ENCODE data around the gene CDK5R1. TPM values are rescaled to one million over a fixed set of nuclear protein-coding genes. Genes with fewer than 3 reads are reported as not detected.

Gene CDK5R1
- polyA plus RNA-seq, 1 experiment = 0.22 TPM

GRCh38 chr17:32475258-32475657 lies 11.5 kb upstream of the CDK5R1 start:
- H3K4me3 ChIP-seq (ENCODE audit: low read depth, low read length) = no peak overlapping the region
- no peaks in the 10 kb centered on the region for H3K9me3 ChIP-seq (ENCODE audit: control insufficient read depth, insufficient read depth, low read length)
- no peak for TF ChIP-seq CTCF (IDR thresholded peaks at IDR 0.05; ENCODE audit: low read depth, low read length)
- no peak overlapping the region for H3K27ac ChIP-seq (ENCODE audit: low read depth, low read length)
- ChIA-PET CTCF (interaction anchor here (1.9 kb wide), 1 partner anchor 13 kb away, joined by 21 read pairs; no protein-coding TSS in a partner anchor), POLR2A (no interaction called here)
- no peaks in the 10 kb centered on the region for H3K27me3 ChIP-seq (ENCODE audit: control insufficient read depth, insufficient read depth, low read length)
- no peak for DNase-seq (ENCODE audit: low read depth, low spot score)

- DNase-seq (ENCODE audit: low read depth, low spot score) = no peak
- no peak overlapping the region for H3K27ac ChIP-seq (ENCODE audit: low read depth, low read length)
- ChIA-PET POLR2A (interaction anchor here (0.5 kb wide), 1 partner anchor 89 kb away, joined by 3 read pairs; no protein-coding TSS in a partner anchor), CTCF (interaction anchor here (1.9 to 8.0 kb wide), 2 partner anchors 15 kb away, joined by 21 to 74 read pairs; no protein-coding TSS in a partner anchor)
- H3K27me3 ChIP-seq (ENCODE audit: control insufficient read depth, insufficient read depth, low read length) = no peaks in the 10 kb centered on the region
- TF ChIP-seq CTCF (IDR thresholded peaks at IDR 0.05; ENCODE audit: low read depth, low read length) = no peak
- H3K4me3 ChIP-seq (ENCODE audit: low read depth, low read length) = no peak overlapping the region
- no peaks in the 10 kb centered on the region for H3K9me3 ChIP-seq (ENCODE audit: control insufficient read depth, insufficient read depth, low read length)
These were observed 9.6 kb upstream of the CDK5R1 start for GRCh38 chr17:32477220-32477619.

- ChIA-PET POLR2A (interaction anchor here (1.2 kb wide), 1 partner anchor 35 kb away, joined by 3 read pairs; the partner anchor contains the start of gene PSMD11), CTCF (interaction anchor here (8.0 kb wide), 1 partner anchor 17 kb away, joined by 74 read pairs; no protein-coding TSS in a partner anchor)
- DNase-seq (ENCODE audit: low read depth, low spot score) = no peak
- Histone ChIP-seq H3K4me3 (ENCODE audit: low read depth, low read length) (no peak overlapping the region), H3K27ac (ENCODE audit: low read depth, low read length) (no peak overlapping the region), H3K27me3 (ENCODE audit: control insufficient read depth, insufficient read depth, low read length) (no peaks in the 10 kb centered on the region), H3K9me3 (ENCODE audit: control insufficient read depth, insufficient read depth, low read length) (no peaks in the 10 kb centered on the region)
- no peak for TF ChIP-seq CTCF (IDR thresholded peaks at IDR 0.05; ENCODE audit: low read depth, low read length)
These were observed 7.6 kb upstream of the CDK5R1 start for GRCh38 chr17:32479074-32479617.

GRCh38 chr17:32481193-32481592 lies 5.6 kb upstream of the CDK5R1 start:
- no peak for TF ChIP-seq CTCF (IDR thresholded peaks at IDR 0.05; ENCODE audit: low read depth, low read length)
- no peak for DNase-seq (ENCODE audit: low read depth, low spot score)
- POLR2A ChIA-PET = no interaction called here
- CTCF ChIA-PET = interaction anchor here (8.0 kb wide), 1 partner anchor 19 kb away, joined by 74 read pairs; no protein-coding TSS in a partner anchor
- Histone ChIP-seq H3K27me3 (ENCODE audit: control insufficient read depth, insufficient read depth, low read length) (no peaks in the 10 kb centered on the region), H3K27ac (ENCODE audit: low read depth, low read length) (no peak overlapping the region), H3K4me3 (ENCODE audit: low read depth, low read length) (no peak overlapping the region), H3K9me3 (ENCODE audit: control insufficient read depth, insufficient read depth, low read length) (no peaks in the 10 kb centered on the region)

GRCh38 chr17:32482568-32483320 lies 4.0 kb upstream of the CDK5R1 start:
- POLR2A ChIA-PET = no interaction called here
- H3K27me3 ChIP-seq (ENCODE audit: control insufficient read depth, insufficient read depth, low read length) = no peaks in the 10 kb centered on the region
- TF ChIP-seq CTCF (IDR thresholded peaks at IDR 0.05; ENCODE audit: low read depth, low read length) = no peak
- no peaks in the 10 kb centered on the region; the same call in 1 of the 2 replicates for H3K9me3 ChIP-seq (ENCODE audit: control insufficient read depth, insufficient read depth, low read length)
- H3K4me3 ChIP-seq (ENCODE audit: low read depth, low read length) = no peak overlapping the region
- H3K27ac ChIP-seq (ENCODE audit: low read depth, low read length) = no peak overlapping the region
- CTCF ChIA-PET = interaction anchor here (0.9 to 8.0 kb wide), 5 partner anchors 18 to 274 kb away, joined by 3 to 74 read pairs (median 4); partner anchors contain the start of gene PSMD11
- DNase-seq (ENCODE audit: low read depth, low spot score) = no peak
